Osteoblast (primary cell): Measurements from ENCODE around the gene MAGI1. TPM values are rescaled to one million over a fixed set of nuclear protein-coding genes. Genes with fewer than 3 reads are reported as not detected.

Experiments
- DNase-seq: peaks from one replicate; pipeline ENCODE4 v3.0.0; 2011; ENCODE audit warnings: low spot score, mixed read lengths; ENCODE audit not compliant: insufficient read length; ENCODE audit errors: missing footprints
- H2AFZ ChIP-seq: 2 replicates; pipeline ENCODE4 v1.6.0; 2011; ENCODE audit warnings: mild to moderate bottlenecking, low read length
- H3K27ac ChIP-seq: 2 replicates; pipeline ENCODE4 v1.5.1; 2011; ENCODE audit warnings: mild to moderate bottlenecking, low read depth, low read length, moderate library complexity
- H3K27me3 ChIP-seq: 2 replicates; pipeline ENCODE4 v1.6.0; 2012; ENCODE audit warnings: mild to moderate bottlenecking, control low read depth, inconsistent platforms, low read length, moderate library complexity; ENCODE audit not compliant: insufficient read depth
- H3K36me3 ChIP-seq: 2 replicates; pipeline ENCODE4 v1.5.1; 2011; ENCODE audit warnings: mild to moderate bottlenecking, low read length, control low read depth, moderate library complexity; ENCODE audit not compliant: insufficient read depth
- H3K4me1 ChIP-seq: 2 replicates; pipeline ENCODE4 v1.5.1; 2011; ENCODE audit warnings: mild to moderate bottlenecking, low read length, control low read depth, moderate library complexity; ENCODE audit not compliant: insufficient read depth
- H3K4me2 ChIP-seq: 2 replicates; pipeline ENCODE4 v1.6.0; 2011; ENCODE audit warnings: mild to moderate bottlenecking, low read length; ENCODE audit not compliant: insufficient read depth
- H3K4me3 ChIP-seq: fragments of 200-600 bp; sonication (generic); 3 replicates; pipeline ENCODE4 v1.5.1; 2012; ENCODE audit warnings: mild to moderate bottlenecking, low read length, inconsistent platforms; ENCODE audit not compliant: insufficient read depth
- H3K79me2 ChIP-seq: 2 replicates; pipeline ENCODE4 v1.6.0; 2012; ENCODE audit warnings: mild to moderate bottlenecking, low read length, control low read depth, inconsistent platforms; ENCODE audit not compliant: insufficient read depth
- H3K9me3 ChIP-seq: 2 replicates; pipeline ENCODE4 v1.5.1; 2011; ENCODE audit warnings: low read depth, low read length, control low read depth
- H4K20me1 ChIP-seq: 2 replicates; pipeline ENCODE4 v1.6.0; 2012; ENCODE audit warnings: mild to moderate bottlenecking, low read length, control low read depth; ENCODE audit not compliant: insufficient read depth
- CTCF ChIP-seq: IDR thresholded peaks from 2 replicates; pipeline ENCODE4 v1.5.1; 2011; ENCODE audit warnings: mild to moderate bottlenecking, low read depth, low read length, moderate library complexity; ENCODE audit errors: extremely low read depth
- total RNA-seq: library from RNA; depleted of rRNA; stranded (reverse); fragments of >200 nt; gene quantifications from 2 replicates; pipeline ENCODE4 v1.2.3, GENCODE V29; 2012

The MAGI1 gene
- total RNA-seq, 1 donor, result 66.6 TPM

GRCh38 chr3:65362688-65363087 is 676.0 kb downstream of the MAGI1 start:
- no peak overlapping the region for H3K4me3 ChIP-seq
- H3K27me3 ChIP-seq, result no peaks in the 10 kb centered on the region
- H3K4me2 ChIP-seq, result no peak overlapping the region
- no peak for DNase-seq
- H4K20me1 ChIP-seq, result no peaks in the 10 kb centered on the region
- no peaks in the 10 kb centered on the region for H3K9me3 ChIP-seq
- no peak overlapping the region for H3K27ac ChIP-seq
- no peak for TF ChIP-seq CTCF
- H3K79me2 ChIP-seq, result no peaks in the 10 kb centered on the region
- no peaks in the 10 kb centered on the region for H3K4me1 ChIP-seq
- no peak overlapping the region for H2AFZ ChIP-seq
- H3K36me3 ChIP-seq, result peaks cover 18% of the 10 kb centered on the region

DNA sequence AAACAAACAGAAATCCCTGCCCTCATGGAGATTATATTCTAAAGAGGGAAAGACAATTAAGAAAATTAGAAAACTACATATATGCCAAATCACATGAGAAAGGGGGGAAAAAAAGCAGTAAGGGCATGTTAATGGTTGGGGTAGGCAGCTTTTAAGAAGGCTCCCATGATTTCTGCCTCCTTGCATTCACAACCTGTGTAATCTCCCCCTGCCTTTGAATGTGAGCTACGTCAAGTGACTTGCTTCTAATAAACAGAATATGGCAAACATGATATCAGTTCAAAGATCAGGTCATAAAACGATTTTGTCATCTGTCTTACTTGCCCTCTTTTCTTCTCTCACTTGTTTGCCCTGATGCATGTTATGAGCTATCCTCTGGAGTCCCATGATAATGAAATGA is 677.3 kb downstream of the MAGI1 start:
- Histone ChIP-seq H3K4me1 (peaks cover 3% of the 10 kb centered on the region), H2AFZ (no peak overlapping the region), H3K9me3 (no peaks in the 10 kb centered on the region), H3K36me3 (peaks cover 18% of the 10 kb centered on the region), H4K20me1 (no peaks in the 10 kb centered on the region), H3K27ac (no peak overlapping the region), H3K27me3 (no peaks in the 10 kb centered on the region), H3K4me2 (no peak overlapping the region), H3K79me2 (no peaks in the 10 kb centered on the region), H3K4me3 (no peak overlapping the region)
- TF ChIP-seq CTCF, result no peak
- DNase-seq, result no peak

- Histone ChIP-seq H3K4me1 (peaks cover 3% of the 10 kb centered on the region), H3K27me3 (no peaks in the 10 kb centered on the region), H3K4me3 (peak overlapping the region; percentile 54), H3K27ac (no peak overlapping the region), H3K79me2 (no peaks in the 10 kb centered on the region), H2AFZ (peak overlapping the region; percentile 31), H4K20me1 (no peaks in the 10 kb centered on the region), H3K4me2 (peak overlapping the region; percentile 78), H3K9me3 (no peaks in the 10 kb centered on the region), H3K36me3 (peaks cover 11% of the 10 kb centered on the region)
- TF ChIP-seq CTCF, result no peak
- DNase-seq, result peak; percentile 86
Observed at GRCh38 chr3:65356331-65357248, 682.1 kb downstream of the MAGI1 start.

- H2AFZ ChIP-seq, result no peak overlapping the region
- no peak overlapping the region for H3K4me3 ChIP-seq
- no peak overlapping the region for H3K27ac ChIP-seq
- H3K4me1 ChIP-seq, result peaks cover 3% of the 10 kb centered on the region
- H3K79me2 ChIP-seq, result no peaks in the 10 kb centered on the region
- H3K4me2 ChIP-seq, result no peak overlapping the region
- H3K9me3 ChIP-seq, result no peaks in the 10 kb centered on the region
- H3K36me3 ChIP-seq, result peaks cover 4% of the 10 kb centered on the region
- H3K27me3 ChIP-seq, result no peaks in the 10 kb centered on the region
- H4K20me1 ChIP-seq, result no peaks in the 10 kb centered on the region
- TF ChIP-seq CTCF, result no peak
- DNase-seq, result peak; percentile 59
Observed at GRCh38 chr3:65354880-65355279, 683.8 kb downstream of the MAGI1 start.
